C4-2B (cell line): ENCODE results near the gene FBXO34.

Experiments used
- CTCF ChIP-seq: fragments of 450-650 bp; conservative IDR thresholded peaks from 2 replicates; pipeline ENCODE4 v1.5.1; 2017; ENCODE audit warnings: mild to moderate bottlenecking
- ZFX ChIP-seq: fragments of 450-650 bp; IDR thresholded peaks from 2 replicates; pipeline ENCODE4 v1.6.1; 2017

GRCh38 chr14:55348766-55349453 lies 77.7 kb downstream of the FBXO34 start:
- no peak for TF ChIP-seq CTCF
- no peak for TF ChIP-seq ZFX
